HEK293T (cell line): ENCODE measurements around the gene C1QTNF1.

ENCODE experiments used
- CTCF ChIA-PET: fragments of 350-600 bp; formaldehyde crosslinking; extraction: SDS; loops from one replicate; lab custom pipeline; 2021; ENCODE audit warnings: antibody characterized with exemption, inconsistent platforms; lab: Yijun Ruan, JAX
- POLR2A ChIA-PET: fragments of 350-600 bp; formaldehyde crosslinking; extraction: SDS; loops from one replicate; lab custom pipeline; 2020; ENCODE audit warnings: antibody characterized with exemption, inconsistent platforms; lab: Yijun Ruan, JAX
- DNase-seq: peaks from one replicate; pipeline ENCODE4 v3.0.0; 2012; ENCODE audit warnings: mixed read lengths; ENCODE audit errors: extremely low spot score
- ARNT ChIP-seq: fragments of 450-650 bp; IDR thresholded peaks from 2 replicates; pipeline ENCODE4 v1.6.1; 2017; ENCODE audit warnings: mild to moderate bottlenecking
- BHLHE40 ChIP-seq: fragments of 450-650 bp; IDR thresholded peaks from 2 replicates; pipeline ENCODE4 v1.6.1; 2016; ENCODE audit warnings: mild to moderate bottlenecking, moderate library complexity, borderline replicate concordance
- CTBP1 ChIP-seq: fragments of 450-650 bp; IDR thresholded peaks from 2 replicates; pipeline ENCODE4 v1.6.1; 2016; ENCODE audit warnings: borderline replicate concordance
- ELF4 ChIP-seq: fragments of 450-650 bp; IDR thresholded peaks from 2 replicates; pipeline ENCODE4 v1.6.1; 2017; ENCODE audit warnings: antibody characterized with exemption
- FOXA1 ChIP-seq: fragments of 450-650 bp; IDR thresholded peaks from 2 replicates; pipeline ENCODE4 v1.6.1; 2016; ENCODE audit warnings: mild to moderate bottlenecking
- FOXK2 ChIP-seq: fragments of 450-650 bp; IDR thresholded peaks from 2 replicates; pipeline ENCODE4 v1.6.1; 2016; ENCODE audit warnings: mild to moderate bottlenecking
- FOXM1 ChIP-seq: fragments of 450-650 bp; IDR thresholded peaks from 2 replicates; pipeline ENCODE4 v1.6.1; 2017; ENCODE audit warnings: mild to moderate bottlenecking, borderline replicate concordance
- HDGF ChIP-seq: fragments of 450-650 bp; IDR thresholded peaks from 2 replicates; pipeline ENCODE4 v1.6.1; 2017; ENCODE audit warnings: antibody characterized with exemption, borderline replicate concordance
- L3MBTL2 ChIP-seq: fragments of 450-650 bp; conservative IDR thresholded peaks from 2 replicates; pipeline ENCODE4 v1.6.1; 2016; ENCODE audit warnings: mild to moderate bottlenecking
- LEF1 ChIP-seq: fragments of 450-650 bp; IDR thresholded peaks from 2 replicates; pipeline ENCODE4 v1.6.1; 2017; ENCODE audit warnings: mild to moderate bottlenecking, borderline replicate concordance
- NFRKB ChIP-seq: fragments of 450-650 bp; IDR thresholded peaks from 2 replicates; pipeline ENCODE4 v1.6.1; 2016; ENCODE audit warnings: mild to moderate bottlenecking, moderate library complexity
- SP1 ChIP-seq: fragments of 450-650 bp; IDR thresholded peaks from 2 replicates; pipeline ENCODE4 v1.6.1; 2017
- SUZ12 ChIP-seq: fragments of 450-650 bp; IDR thresholded peaks from 2 replicates; pipeline ENCODE4 v1.6.1; 2016; ENCODE audit warnings: mild to moderate bottlenecking
- TARDBP ChIP-seq: fragments of 450-650 bp; IDR thresholded peaks from 2 replicates; pipeline ENCODE4 v1.6.1; 2016
- ZNF384 ChIP-seq: fragments of 450-650 bp; IDR thresholded peaks from 2 replicates; pipeline ENCODE4 v1.6.1; 2016
- TF ChIP-seq, protein P1 (sequence below): fragments of 450-650 bp; IDR thresholded peaks from 2 replicates; pipeline ENCODE4 v1.6.1; 2016

C1QTNF1 gene

GRCh38 chr17:79036181-79036580 is 12.2 kb downstream of the C1QTNF1 start:
- CTCF ChIA-PET = interaction anchor here (1.1 to 1.6 kb wide), 2 partner anchors 10 to 16 kb away, joined by 3 to 9 read pairs; no protein-coding TSS in a partner anchor
- no peak for DNase-seq
- TF ChIP-seq NFRKB (no peak), ELF4 (no peak), CTBP1 (no peak)
- POLR2A ChIA-PET = no interaction called here

GRCh38 chr17:79036596-79036995 is 12.6 kb downstream of the C1QTNF1 start:
- CTCF ChIA-PET = interaction anchor here (1.1 to 1.6 kb wide), 2 partner anchors 9 to 16 kb away, joined by 3 to 9 read pairs; no protein-coding TSS in a partner anchor
- TF ChIP-seq ELF4 (no peak), ARNT (no peak)
- POLR2A ChIA-PET = no interaction called here
- DNase-seq = no peak

DNA sequence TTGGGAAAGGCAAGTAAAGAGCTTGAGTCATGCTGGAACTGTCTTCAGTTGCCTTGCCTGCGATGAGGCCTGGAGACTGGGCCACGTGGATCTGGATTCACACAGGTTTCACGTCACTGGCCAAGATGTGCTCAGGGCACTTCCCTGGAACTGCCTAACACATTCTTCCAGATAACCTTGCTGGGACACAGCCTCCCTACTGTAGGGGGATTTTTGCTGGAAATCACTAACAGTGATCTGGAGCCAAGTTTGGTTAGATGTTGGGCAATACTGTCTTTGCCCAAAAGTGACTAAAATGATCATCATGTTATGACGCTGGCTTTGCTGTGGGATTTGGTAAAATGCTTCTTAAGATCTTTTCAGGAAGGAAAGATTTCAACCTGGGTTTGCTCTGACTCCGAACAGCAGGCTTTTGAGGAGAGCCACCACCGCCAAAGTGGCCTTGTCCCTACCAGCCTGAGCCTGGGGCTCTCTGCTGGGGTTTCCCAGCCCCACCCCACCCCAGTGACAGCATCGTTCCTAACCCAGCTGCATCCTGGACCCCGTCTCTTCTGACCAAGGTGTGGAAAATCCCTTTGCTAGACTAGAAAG is 14.7 kb downstream of the C1QTNF1 start:
- DNase-seq = no peak
- ChIA-PET POLR2A (no interaction called here), CTCF (no interaction called here)
- no peak for TF ChIP-seq HDGF

DNA sequence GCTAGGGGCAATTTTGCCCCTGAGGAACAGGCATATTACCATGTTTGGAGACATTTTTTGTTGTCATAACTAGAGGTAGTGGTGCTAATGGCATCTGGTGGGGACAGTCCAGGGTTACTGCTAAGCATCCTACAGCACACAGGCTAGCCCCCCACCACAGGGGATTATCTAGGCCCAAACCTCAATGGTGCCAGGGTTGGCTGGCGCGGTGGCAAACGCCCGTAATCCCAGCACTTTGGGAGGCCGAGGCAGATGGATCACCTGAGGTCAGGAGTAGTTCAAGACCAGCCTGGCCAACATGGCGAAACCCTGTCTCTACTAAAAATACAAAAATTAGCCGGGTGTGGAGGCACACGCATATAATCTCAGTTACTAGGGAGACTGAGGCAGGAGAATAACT is 15.2 kb downstream of the C1QTNF1 start:
- no peak for DNase-seq
- ChIA-PET CTCF (interaction anchor here (0.6 kb wide), 1 partner anchor 124 kb away, joined by 5 read pairs; no protein-coding TSS in a partner anchor), POLR2A (no interaction called here)
- TF ChIP-seq L3MBTL2 (no peak), FOXA1 (no peak), ARNT (no peak), ELF4 (no peak), FOXK2 (no peak), SUZ12 (no peak), BHLHE40 (no peak), CTBP1 (no peak), NFRKB (no peak), HDGF (no peak), LEF1 (no peak), SP1 (no peak), TARDBP (no peak), FOXM1 (no peak), ZNF384 (no peak)
- TF ChIP-seq, protein P1, sequence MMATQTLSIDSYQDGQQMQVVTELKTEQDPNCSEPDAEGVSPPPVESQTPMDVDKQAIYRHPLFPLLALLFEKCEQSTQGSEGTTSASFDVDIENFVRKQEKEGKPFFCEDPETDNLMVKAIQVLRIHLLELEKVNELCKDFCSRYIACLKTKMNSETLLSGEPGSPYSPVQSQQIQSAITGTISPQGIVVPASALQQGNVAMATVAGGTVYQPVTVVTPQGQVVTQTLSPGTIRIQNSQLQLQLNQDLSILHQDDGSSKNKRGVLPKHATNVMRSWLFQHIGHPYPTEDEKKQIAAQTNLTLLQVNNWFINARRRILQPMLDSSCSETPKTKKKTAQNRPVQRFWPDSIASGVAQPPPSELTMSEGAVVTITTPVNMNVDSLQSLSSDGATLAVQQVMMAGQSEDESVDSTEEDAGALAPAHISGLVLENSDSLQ = no peak

GRCh38 chr17:79039886-79040285 is 15.9 kb downstream of the C1QTNF1 start:
- ChIA-PET POLR2A (no interaction called here), CTCF (interaction anchor here (3.0 kb wide), 1 partner anchor 13 kb away, joined by 17 read pairs; no protein-coding TSS in a partner anchor)
- TF ChIP-seq HDGF = no peak
- no peak for TF ChIP-seq L3MBTL2
- no peak for TF ChIP-seq FOXA1
- no peak for TF ChIP-seq CTBP1
- TF ChIP-seq ELF4 = no peak
- no peak for TF ChIP-seq SUZ12
- no peak for TF ChIP-seq FOXM1
- no peak for TF ChIP-seq FOXK2
- TF ChIP-seq BHLHE40 = no peak
- DNase-seq = no peak

DNA sequence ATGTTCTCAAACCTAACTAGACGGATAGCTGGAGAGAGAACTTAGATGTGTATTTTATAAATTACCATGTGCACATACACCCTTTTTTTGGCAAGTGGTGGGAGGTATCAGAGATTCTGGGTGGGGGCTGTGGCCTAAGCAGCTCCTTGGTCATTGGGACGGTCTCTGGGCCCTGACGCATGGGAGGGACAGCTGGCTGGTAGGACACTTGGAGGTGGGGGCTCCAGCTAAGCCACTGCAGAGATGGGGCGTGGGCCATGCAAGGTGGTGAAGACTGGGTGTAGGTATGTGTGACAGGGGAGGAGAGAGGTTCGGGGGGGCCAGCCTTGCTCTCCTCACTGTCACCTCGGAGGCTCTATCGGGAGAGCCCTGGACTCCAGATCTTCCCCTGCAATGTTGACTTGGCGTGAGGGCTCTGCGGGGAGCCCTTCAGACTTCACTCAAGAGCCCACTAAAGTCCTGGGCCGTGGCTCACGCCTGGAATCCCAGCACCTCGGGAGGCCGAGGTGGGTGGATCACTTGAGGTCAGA is 17.1 kb downstream of the C1QTNF1 start:
- DNase-seq = no peak
- ChIA-PET CTCF (interaction anchor here (0.6 to 3.0 kb wide), 4 partner anchors 14 to 45 kb away, joined by 3 to 17 read pairs (median 4); no protein-coding TSS in a partner anchor), POLR2A (interaction anchor here (0.7 kb wide), 1 partner anchor 605 kb away, joined by 3 read pairs; no protein-coding TSS in a partner anchor)
- TF ChIP-seq, protein P1 = no peak
- TF ChIP-seq NFRKB (no peak), FOXA1 (no peak), ZNF384 (no peak), FOXK2 (no peak), SP1 (no peak), L3MBTL2 (no peak), ARNT (no peak), SUZ12 (no peak), CTBP1 (no peak), FOXM1 (no peak), ELF4 (no peak), TARDBP (no peak)

DNA sequence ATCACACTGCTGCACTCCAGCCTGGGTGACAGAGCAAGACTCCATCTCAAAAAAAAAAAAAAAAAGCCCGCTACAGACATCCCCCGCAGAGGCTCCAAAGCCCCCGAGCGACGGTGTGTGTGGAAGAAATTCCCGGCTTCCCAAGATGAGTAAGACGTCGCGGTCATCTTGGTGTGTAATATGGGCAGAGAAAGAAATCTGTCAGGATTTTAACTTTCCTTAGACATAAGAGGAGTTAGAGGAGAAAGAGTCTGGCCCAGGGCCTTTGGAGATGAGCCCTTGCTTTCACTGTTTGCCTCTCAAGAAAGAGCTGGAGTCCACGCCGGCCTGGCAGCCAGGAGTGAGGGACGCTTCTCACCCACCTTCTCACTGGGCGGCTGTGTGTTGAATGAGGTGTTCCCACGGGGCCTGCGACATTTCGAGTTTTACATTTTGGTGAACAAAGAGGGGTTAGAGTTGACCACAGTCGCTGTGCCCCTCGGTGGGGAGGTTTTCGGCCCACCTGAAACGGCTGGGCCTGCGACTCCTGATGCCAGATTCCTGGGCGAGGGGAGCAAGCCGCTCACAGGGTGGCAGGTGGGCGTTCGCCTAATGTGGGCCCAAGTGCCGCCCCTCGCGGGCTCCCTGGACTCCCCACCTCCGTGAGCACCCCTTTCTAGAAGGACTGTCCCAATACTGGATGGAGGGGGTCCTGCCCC is 17.9 kb downstream of the C1QTNF1 start:
- POLR2A ChIA-PET = no interaction called here
- CTCF ChIA-PET = interaction anchor here (0.6 to 3.0 kb wide), 9 partner anchors 8 to 770 kb away, joined by 3 to 17 read pairs (median 4); no protein-coding TSS in a partner anchor
- no peak for TF ChIP-seq SP1
- TF ChIP-seq TARDBP = no peak
- no peak for TF ChIP-seq FOXM1
- TF ChIP-seq BHLHE40 = no peak
- no peak for TF ChIP-seq ZNF384
- TF ChIP-seq CTBP1 = no peak
- TF ChIP-seq ELF4 = no peak
- TF ChIP-seq L3MBTL2 = no peak
- TF ChIP-seq ARNT = no peak
- no peak for TF ChIP-seq NFRKB
- no peak for TF ChIP-seq SUZ12
- TF ChIP-seq FOXA1 = no peak
- TF ChIP-seq, protein P1 = no peak
- DNase-seq = no peak
